ENCODE measurements around the gene SMURF2.

DNA sequence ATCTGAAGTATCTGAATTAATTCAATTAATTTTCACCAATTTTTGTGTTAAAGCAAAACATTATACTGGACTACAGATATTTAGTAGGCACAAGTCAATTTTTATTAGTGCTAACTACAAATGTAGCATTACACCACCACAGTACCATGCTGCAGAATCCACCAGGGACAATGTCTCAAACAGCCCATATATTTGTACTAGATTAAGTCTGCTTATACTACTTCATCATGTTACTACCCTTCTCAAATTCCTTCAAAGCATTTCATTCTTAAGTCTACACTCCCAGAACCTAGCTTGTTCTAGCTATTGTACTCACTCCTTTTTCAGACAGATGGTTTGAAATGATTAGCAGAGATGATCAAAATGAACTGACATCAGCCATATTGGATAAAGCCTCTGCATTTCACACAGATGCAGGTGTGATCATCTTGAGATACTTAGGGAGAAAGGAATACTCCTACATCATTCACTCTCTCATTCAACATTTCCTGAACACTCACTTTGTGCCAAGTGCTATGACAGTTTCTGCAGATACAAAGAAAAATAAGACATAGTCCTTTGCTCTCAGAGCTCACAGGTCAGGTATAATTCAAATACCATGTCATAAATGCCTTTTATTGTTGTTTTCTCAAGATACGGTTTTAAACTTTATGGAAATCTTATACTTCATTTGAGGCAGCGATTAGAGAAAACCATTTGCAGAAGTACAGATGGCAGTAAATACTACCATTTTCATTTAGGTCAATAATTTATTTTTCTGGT lies 47.7 kb downstream of the SMURF2 start:
- TF ChIP-seq FOS (IDR thresholded peaks at IDR 0.05; ENCODE audit: low read depth, low read length): no peak
- TF ChIP-seq, protein P1, sequence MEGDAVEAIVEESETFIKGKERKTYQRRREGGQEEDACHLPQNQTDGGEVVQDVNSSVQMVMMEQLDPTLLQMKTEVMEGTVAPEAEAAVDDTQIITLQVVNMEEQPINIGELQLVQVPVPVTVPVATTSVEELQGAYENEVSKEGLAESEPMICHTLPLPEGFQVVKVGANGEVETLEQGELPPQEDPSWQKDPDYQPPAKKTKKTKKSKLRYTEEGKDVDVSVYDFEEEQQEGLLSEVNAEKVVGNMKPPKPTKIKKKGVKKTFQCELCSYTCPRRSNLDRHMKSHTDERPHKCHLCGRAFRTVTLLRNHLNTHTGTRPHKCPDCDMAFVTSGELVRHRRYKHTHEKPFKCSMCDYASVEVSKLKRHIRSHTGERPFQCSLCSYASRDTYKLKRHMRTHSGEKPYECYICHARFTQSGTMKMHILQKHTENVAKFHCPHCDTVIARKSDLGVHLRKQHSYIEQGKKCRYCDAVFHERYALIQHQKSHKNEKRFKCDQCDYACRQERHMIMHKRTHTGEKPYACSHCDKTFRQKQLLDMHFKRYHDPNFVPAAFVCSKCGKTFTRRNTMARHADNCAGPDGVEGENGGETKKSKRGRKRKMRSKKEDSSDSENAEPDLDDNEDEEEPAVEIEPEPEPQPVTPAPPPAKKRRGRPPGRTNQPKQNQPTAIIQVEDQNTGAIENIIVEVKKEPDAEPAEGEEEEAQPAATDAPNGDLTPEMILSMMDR (conservative IDR thresholded peaks at IDR 0.05; ENCODE audit: low read depth, low read length): no peak
- TF ChIP-seq RFX5 (IDR thresholded peaks at IDR 0.05; ENCODE audit: low read depth, low read length): no peak
- TF ChIP-seq POLR2A (IDR thresholded peaks at IDR 0.05; ENCODE audit: low read depth, low read length): no peak
- no peak for TF ChIP-seq CEBPB (IDR thresholded peaks at IDR 0.05; ENCODE audit: low read depth, low read length)

All from IMR-90 (cell line).